ENCODE results near the gene PCSK4.
"Not testable (repeated sequence)": the region's sequence is repeated elsewhere in the genome, so short reads cannot be mapped to it uniquely, and the experiment has no call there.

The PCSK4 gene

GRCh38 chr19:1490311-1491113 is at the start of gene PCSK4:
Gene PCSK4, minus strand, starts transcription at chr19:1490350. Its CDS starts 4 bp downstream, at chr19:1490346.
- DNase-seq, result peak; percentile 97

GRCh38 chr19:1539749-1540148 is 49.6 kb upstream of the PCSK4 start:
- not testable (repeated sequence) for DNase-seq

GRCh38 chr19:1538978-1539377 is 48.8 kb upstream of the PCSK4 start:
- no peak for DNase-seq

- not testable (repeated sequence) for DNase-seq
Observed at GRCh38 chr19:1535699-1536098, 45.5 kb upstream of the PCSK4 start.

- DNase-seq, result no peak
Observed at GRCh38 chr19:1534972-1535371, 44.8 kb upstream of the PCSK4 start.

GRCh38 chr19:1533510-1534150 is 43.5 kb upstream of the PCSK4 start:
- no peak for DNase-seq

GRCh38 chr19:1532003-1532402 is 41.9 kb upstream of the PCSK4 start:
- DNase-seq, result no peak

GRCh38 chr19:1531587-1531986 is 41.4 kb upstream of the PCSK4 start:
- no peak for DNase-seq

GRCh38 chr19:1530856-1531255 is 40.7 kb upstream of the PCSK4 start:
- DNase-seq, result not testable (repeated sequence)

- DNase-seq, result no peak
Observed at GRCh38 chr19:1529430-1529816, 39.3 kb upstream of the PCSK4 start.

GRCh38 chr19:1528596-1529429 is 38.7 kb upstream of the PCSK4 start:
- DNase-seq, result no peak

- no peak for DNase-seq
Observed at GRCh38 chr19:1527650-1528309, 37.6 kb upstream of the PCSK4 start.

- no peak for DNase-seq
Observed at GRCh38 chr19:1526979-1527649, 37.0 kb upstream of the PCSK4 start.

GRCh38 chr19:1526066-1526778 is 36.1 kb upstream of the PCSK4 start:
- no peak for DNase-seq

GRCh38 chr19:1525343-1525742 is 35.2 kb upstream of the PCSK4 start:
- no peak for DNase-seq

GRCh38 chr19:1524972-1525325 is 34.8 kb upstream of the PCSK4 start:
- DNase-seq, result no peak

GRCh38 chr19:1524287-1524971 is 34.3 kb upstream of the PCSK4 start:
- no peak for DNase-seq

- no peak for DNase-seq
Observed at GRCh38 chr19:1523412-1524286, 33.5 kb upstream of the PCSK4 start, which contains the start of gene PLK5. Gene PLK5, plus strand, starts transcription at chr19:1524077. Its CDS starts 2,920 bp downstream, at chr19:1526997.

- no peak for DNase-seq
Observed at GRCh38 chr19:1522838-1523237, 32.7 kb upstream of the PCSK4 start.

- no peak for DNase-seq
Observed at GRCh38 chr19:1522061-1522460, 31.9 kb upstream of the PCSK4 start.

All from activated gamma-delta T cell treated with Interleukin-2 at 50 U/mL for 16 hours (primary cell).